ENCODE measurements around the gene CFAP99.

The CFAP99 gene

GRCh38 chr4:2478229-2478628 lies 59.5 kb downstream of the CFAP99 start:
- DNase-seq = no peak

- no peak for DNase-seq
Observed at GRCh38 chr4:2480649-2481048, 61.9 kb downstream of the CFAP99 start.

- DNase-seq = no peak
Observed at GRCh38 chr4:2482192-2482591, 63.4 kb downstream of the CFAP99 start.

GRCh38 chr4:2482693-2483092 lies 63.9 kb downstream of the CFAP99 start:
- no peak for DNase-seq

- no peak for DNase-seq
Observed at GRCh38 chr4:2483237-2483636, 64.5 kb downstream of the CFAP99 start.

DNA sequence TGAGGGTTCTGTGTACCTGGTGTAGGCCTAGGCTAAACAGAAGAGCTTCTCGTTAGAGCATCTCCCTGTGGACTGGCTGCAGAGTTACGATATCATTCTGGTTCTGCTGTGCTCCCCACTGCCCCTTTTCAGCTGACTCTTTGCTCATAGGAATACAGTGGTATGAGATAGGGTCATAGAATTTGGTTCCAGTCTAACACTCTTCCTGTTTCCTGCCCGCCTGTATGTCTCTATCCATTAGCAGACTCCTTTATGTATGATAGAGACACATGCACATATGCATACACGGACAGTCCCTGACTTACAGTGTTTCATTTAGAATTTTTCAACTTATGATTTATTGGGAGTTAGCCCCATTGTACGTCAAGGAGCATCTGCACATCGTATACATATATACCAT lies 65.4 kb downstream of the CFAP99 start:
- no peak for DNase-seq

- DNase-seq = peak; percentile 16
Observed at GRCh38 chr4:2484993-2485392, 66.2 kb downstream of the CFAP99 start.

GRCh38 chr4:2485956-2486355 lies 67.2 kb downstream of the CFAP99 start:
- DNase-seq = no peak

DNA sequence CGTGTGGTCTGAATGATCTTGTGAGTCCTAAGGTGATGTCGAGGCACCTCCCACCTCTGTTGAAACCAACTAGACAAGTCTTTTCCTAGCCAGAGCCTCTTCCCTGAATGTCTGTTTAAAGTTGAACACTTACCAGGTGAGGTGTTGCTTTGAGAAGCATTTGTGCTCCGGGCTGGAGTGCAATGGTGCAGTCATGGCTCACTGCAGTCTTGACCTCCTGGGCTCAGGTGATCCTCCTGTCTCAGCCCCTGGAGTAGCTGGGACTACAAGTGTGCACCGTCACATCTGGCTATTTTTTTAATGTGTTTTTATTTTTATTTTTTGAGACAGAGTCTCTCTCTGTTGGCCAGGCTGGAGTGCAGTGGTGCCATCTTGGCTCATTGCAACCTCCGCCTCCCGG lies 68.2 kb downstream of the CFAP99 start:
- DNase-seq = no peak

GRCh38 chr4:2487632-2488031 lies 68.9 kb downstream of the CFAP99 start:
- no peak for DNase-seq

GRCh38 chr4:2489081-2489805 lies 70.5 kb downstream of the CFAP99 start:
- no peak for DNase-seq

- DNase-seq = no peak
Observed at GRCh38 chr4:2489841-2490552, 71.2 kb downstream of the CFAP99 start.

DNA sequence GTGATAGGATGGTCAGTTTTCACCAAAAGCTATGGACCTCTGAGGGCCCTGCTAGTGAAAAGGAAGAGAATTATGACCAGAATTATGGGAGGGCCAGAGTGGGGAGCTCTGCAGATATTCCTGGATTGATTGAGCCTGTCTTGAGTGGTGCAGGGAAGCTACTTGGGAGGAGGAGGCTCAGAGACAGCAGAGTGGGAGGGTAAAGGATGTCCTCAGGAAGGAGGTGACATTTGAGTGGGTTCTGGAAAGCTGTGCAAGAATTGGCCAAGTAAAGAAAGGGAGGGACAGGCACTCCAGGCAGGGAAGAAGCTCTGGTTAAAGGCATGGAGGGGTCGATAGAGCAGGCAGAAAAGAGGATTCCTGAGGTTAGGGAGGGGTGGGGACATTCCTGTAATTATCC lies 74.2 kb downstream of the CFAP99 start:
- no peak for DNase-seq

GRCh38 chr4:2494992-2495391 lies 76.2 kb downstream of the CFAP99 start:
- DNase-seq = no peak

- no peak for DNase-seq
Observed at GRCh38 chr4:2497324-2497723, 78.6 kb downstream of the CFAP99 start.

DNA sequence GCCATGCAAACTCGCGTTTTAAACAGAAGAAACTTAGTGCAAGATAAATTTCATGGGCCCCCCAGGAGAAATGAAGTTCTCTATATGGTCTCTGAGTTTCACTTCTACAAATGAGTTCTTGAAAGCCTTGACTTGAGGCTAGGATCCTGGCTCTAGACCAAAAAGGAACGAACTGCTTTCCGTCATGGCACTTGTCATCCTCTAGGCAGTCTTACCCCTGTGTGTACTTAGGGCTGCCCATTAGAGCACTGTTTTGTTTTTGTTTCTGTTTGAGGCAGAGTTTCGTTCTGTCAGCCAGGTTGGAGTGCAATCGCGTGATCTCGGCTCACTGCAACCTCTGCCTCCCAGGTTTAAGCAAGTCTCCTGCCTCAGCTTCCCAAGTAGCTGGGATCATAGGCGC lies 79.2 kb downstream of the CFAP99 start:
- DNase-seq = no peak

DNA sequence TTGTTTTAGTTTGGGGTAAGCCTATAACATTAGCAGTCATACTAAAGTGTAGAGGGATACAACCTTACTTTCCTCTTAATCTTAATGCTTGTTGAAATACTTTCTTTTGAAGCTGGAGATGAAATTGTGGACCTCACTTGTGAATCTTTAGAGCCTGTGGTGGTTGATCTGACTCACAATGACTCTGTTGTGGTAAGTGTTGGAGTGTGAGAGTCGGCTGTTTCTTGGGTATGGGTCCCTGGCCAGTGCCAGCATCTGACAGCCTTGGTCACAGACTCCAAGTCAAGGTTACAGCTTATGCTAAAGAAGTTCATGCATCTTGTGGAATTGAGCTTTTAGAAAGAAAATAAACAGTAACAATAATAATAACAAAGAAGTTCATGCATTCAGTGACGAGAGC lies 81.8 kb downstream of the CFAP99 start:
- DNase-seq = no peak

GRCh38 chr4:2501034-2501594 lies 82.4 kb downstream of the CFAP99 start:
- no peak for DNase-seq

DNA sequence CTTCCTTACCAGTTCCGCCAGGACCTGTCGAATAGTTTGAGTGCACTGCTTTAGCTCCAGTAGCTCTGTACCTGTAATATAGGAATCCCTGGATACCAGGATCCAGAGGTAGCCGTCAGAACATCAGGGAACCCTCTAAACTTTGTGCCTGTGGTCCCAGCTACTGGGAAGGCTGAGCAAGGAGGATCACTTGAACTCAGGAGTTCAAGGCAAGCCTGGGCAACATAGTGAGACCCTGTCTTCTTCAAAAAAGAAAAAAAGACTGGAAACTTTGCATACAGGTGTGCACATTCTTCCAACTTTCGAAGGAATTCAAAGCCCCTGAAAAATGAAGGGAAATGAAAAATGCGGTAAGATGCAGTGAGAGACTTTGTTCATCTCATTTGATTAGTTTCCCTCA lies 85.1 kb downstream of the CFAP99 start:
- no peak for DNase-seq

- no peak for DNase-seq
Observed at GRCh38 chr4:2507259-2507658, 88.5 kb downstream of the CFAP99 start.

GRCh38 chr4:2507855-2508254 lies 89.1 kb downstream of the CFAP99 start:
- no peak for DNase-seq

DNA sequence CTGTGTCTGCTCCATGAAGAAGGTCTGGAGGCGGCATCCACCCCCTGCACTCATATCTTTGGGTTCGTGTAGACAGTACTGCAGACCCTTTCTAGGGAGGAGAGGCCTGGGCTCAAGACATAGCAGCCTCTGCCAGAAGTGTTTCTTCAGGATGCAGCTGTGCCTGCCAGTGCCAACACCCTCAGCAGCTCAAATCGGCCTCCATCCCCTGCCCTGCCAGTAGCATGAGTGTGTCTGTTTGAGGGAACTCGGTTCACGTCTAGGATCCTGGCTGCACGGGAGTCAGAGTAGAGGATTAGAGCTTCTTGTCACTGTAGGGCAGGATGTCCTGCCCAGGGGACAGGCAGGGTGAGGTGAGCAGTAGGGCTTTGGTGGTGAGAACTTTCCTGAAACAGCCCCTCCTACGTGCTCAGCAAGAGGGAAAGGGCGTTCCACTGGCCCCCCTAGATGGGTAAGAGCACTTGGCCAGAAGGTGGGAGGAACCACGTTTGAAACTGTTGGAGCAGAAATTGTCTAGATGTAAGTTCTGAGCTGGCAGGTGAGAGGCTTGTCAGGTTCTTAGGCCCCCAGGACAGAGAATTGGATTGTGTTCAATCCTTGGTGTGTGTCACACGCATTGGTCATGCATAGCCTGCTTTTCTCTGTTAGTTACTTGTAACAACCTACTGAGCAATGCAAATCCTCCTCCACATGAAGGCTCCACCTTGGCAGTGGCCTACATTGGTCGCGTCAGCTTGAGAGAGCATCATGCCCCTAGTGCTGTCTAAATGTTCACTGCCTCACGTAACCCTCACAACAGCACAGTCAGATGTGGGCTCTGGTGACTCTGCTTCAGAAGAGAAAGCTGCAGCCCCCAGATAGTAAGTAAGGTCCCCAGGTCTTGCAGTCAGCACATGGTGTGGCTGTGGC lies 91.8 kb downstream of the CFAP99 start:
- DNase-seq = no peak

- no peak for DNase-seq
Observed at GRCh38 chr4:2511645-2512131, 92.9 kb downstream of the CFAP99 start.
